ENCODE measurements around the gene LENEP.

The LENEP gene

DNA sequence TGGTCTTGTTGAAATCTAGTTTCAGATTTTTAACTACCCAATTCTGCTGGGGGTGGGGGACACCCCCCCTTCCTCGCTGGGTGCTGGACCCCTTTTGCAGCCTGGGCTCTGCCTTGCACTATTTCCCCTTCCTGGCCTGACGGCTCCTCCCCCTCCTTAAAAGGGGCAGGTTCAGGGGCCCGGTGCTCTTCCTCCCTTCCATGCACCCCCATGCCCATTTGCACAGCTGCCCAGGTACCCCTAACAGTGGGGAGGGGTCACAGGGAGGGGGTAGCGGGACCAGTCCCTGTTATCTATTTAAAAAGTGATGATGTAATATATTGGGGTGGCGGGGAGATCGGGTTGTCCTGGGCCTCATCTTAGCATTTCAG, 24.5 kb downstream of the LENEP start:
- Histone ChIP-seq H3K79me2 (ENCODE audit: insufficient read depth, low read length) (no peaks in the 10 kb centered on the region), H3K9ac (ENCODE audit: low read depth, low read length, poor library complexity, severe bottlenecking) (peak overlapping the region; percentile 60), H3K4me3 (ENCODE audit: low read length, poor library complexity, severe bottlenecking) (peak overlapping the region; percentile 59), H3K9me3 (ENCODE audit: insufficient read depth, low read depth, low read length) (no peaks in the 10 kb centered on the region), H3K9me2 (replicated peaks; ENCODE audit: low read depth, low read length) (no peaks in the 10 kb centered on the region), H3K27me3 (ENCODE audit: insufficient read depth, low read length, poor library complexity, severe bottlenecking) (no peaks in the 10 kb centered on the region), H3K4me2 (ENCODE audit: low read depth, low read length, poor library complexity, severe bottlenecking) (peak overlapping the region; percentile 85), H2AFZ (ENCODE audit: low read length) (peak overlapping the region; percentile 36; the same call in 1 of the 2 replicates), H3F3A (ENCODE audit: low read depth) (no peaks in the 10 kb centered on the region), H3K4me1 (ENCODE audit: insufficient read depth, low read length, poor library complexity, severe bottlenecking) (peaks cover 20% of the 10 kb centered on the region), H3K36me3 (ENCODE audit: insufficient read depth, low read length) (no peaks in the 10 kb centered on the region), H4K20me1 (ENCODE audit: insufficient read depth, low read length, poor library complexity, severe bottlenecking) (no peaks in the 10 kb centered on the region)
- TF ChIP-seq, protein P1, sequence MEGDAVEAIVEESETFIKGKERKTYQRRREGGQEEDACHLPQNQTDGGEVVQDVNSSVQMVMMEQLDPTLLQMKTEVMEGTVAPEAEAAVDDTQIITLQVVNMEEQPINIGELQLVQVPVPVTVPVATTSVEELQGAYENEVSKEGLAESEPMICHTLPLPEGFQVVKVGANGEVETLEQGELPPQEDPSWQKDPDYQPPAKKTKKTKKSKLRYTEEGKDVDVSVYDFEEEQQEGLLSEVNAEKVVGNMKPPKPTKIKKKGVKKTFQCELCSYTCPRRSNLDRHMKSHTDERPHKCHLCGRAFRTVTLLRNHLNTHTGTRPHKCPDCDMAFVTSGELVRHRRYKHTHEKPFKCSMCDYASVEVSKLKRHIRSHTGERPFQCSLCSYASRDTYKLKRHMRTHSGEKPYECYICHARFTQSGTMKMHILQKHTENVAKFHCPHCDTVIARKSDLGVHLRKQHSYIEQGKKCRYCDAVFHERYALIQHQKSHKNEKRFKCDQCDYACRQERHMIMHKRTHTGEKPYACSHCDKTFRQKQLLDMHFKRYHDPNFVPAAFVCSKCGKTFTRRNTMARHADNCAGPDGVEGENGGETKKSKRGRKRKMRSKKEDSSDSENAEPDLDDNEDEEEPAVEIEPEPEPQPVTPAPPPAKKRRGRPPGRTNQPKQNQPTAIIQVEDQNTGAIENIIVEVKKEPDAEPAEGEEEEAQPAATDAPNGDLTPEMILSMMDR (conservative IDR thresholded peaks at IDR 0.05; ENCODE audit: low read length): no peak
- TF ChIP-seq EZH2phosphoT487 (IDR thresholded peaks at IDR 0.05; ENCODE audit: borderline replicate concordance): no peak

DNA sequence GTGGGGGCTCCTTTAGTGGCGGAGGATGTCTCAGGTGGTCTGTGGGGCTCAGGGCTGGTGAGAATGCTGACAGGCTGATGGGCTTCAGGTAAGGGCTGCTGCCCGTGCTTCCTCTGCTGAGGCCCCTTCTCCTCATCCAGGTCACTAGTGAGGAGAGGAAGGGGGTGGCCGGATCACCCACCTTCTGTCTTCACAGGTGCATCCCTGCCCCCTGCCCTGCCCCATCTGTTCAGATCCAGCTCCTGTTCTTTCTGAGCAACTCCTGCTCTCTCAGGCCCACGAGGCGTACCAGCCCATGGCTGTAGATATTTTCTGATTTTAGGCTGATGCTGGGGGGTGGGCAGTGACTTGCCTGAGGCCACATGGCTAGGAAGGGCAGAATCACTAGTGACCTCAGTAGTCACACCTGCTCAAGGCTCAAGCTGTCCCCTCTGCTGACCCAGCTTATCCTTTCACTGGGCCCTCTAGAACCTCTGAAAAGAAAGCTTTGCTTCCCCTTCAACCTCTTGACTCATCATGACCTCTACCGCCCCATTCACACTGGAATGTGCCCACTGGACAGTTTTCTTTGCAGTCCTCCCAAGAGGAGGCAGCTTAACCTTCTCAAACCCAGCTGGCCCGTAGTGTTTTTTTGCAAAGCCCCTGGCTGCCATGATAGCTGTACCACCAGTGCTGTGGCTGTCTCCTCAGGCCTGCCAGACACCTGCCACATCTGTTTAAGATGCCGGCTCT, 25.4 kb downstream of the LENEP start:
- Histone ChIP-seq H3K9me3 (ENCODE audit: insufficient read depth, low read depth, low read length) (no peaks in the 10 kb centered on the region), H3F3A (ENCODE audit: low read depth) (no peaks in the 10 kb centered on the region), H3K9ac (ENCODE audit: low read depth, low read length, poor library complexity, severe bottlenecking) (no peak overlapping the region), H3K79me2 (ENCODE audit: insufficient read depth, low read length) (no peaks in the 10 kb centered on the region), H3K27me3 (ENCODE audit: insufficient read depth, low read length, poor library complexity, severe bottlenecking) (no peaks in the 10 kb centered on the region), H3K4me2 (ENCODE audit: low read depth, low read length, poor library complexity, severe bottlenecking) (no peak overlapping the region), H3K36me3 (ENCODE audit: insufficient read depth, low read length) (no peaks in the 10 kb centered on the region), H3K4me3 (ENCODE audit: low read length, poor library complexity, severe bottlenecking) (no peak overlapping the region), H4K20me1 (ENCODE audit: insufficient read depth, low read length, poor library complexity, severe bottlenecking) (no peaks in the 10 kb centered on the region), H2AFZ (ENCODE audit: low read length) (no peak overlapping the region), H3K4me1 (ENCODE audit: insufficient read depth, low read length, poor library complexity, severe bottlenecking) (peaks cover 13% of the 10 kb centered on the region), H3K9me2 (replicated peaks; ENCODE audit: low read depth, low read length) (no peaks in the 10 kb centered on the region)
- TF ChIP-seq, protein P1 (conservative IDR thresholded peaks at IDR 0.05; ENCODE audit: low read length): no peak
- no peak for TF ChIP-seq EZH2phosphoT487 (IDR thresholded peaks at IDR 0.05; ENCODE audit: borderline replicate concordance)

DNA sequence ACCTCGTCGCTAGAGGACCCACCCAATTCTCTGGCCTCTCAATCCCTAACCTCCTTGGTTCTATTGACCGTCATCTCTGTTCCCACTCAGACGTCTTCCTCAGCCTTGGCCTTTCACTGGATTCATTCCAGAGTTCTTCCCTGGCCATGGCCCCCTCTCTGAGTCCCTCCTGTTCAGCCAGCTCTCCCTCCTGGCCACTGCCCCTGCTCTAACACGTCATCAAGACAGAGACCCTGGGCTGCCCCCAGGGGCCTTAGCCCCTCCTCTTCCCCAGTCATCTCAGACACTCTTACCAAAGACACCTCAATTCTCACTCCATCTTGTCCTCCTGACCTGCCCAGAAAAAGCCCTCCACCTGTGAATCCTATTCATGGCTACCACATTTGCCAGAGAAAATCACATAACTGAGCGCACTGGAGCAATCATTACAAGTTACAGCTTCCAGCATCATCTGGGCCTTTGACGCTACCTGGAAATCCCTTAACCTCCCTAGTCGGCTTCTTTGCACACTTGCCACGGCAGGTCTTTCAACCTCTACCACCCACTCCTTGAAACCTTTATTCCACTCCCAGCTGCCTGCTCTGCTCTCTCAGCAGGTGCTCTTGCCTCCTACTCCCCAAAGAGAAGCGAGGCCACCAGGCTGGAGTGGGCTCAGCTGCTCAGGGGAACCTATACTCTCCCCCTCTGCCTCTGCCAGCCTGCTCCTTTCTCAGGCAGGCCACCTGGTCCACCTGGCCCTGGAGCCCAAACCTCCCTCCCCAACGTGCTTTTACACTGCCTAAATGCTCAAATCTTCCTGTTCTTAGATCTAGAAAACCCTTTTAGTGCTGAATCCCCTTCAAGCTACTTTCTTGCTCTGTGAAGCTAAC, 26.2 kb downstream of the LENEP start:
- H3K36me3 ChIP-seq (ENCODE audit: insufficient read depth, low read length): no peaks in the 10 kb centered on the region
- no peaks in the 10 kb centered on the region for H4K20me1 ChIP-seq (ENCODE audit: insufficient read depth, low read length, poor library complexity, severe bottlenecking)
- no peak overlapping the region for H3K9ac ChIP-seq (ENCODE audit: low read depth, low read length, poor library complexity, severe bottlenecking)
- no peaks in the 10 kb centered on the region for H3F3A ChIP-seq (ENCODE audit: low read depth)
- no peak overlapping the region for H3K4me3 ChIP-seq (ENCODE audit: low read length, poor library complexity, severe bottlenecking)
- no peak for TF ChIP-seq EZH2phosphoT487 (IDR thresholded peaks at IDR 0.05; ENCODE audit: borderline replicate concordance)
- TF ChIP-seq, protein P1 (conservative IDR thresholded peaks at IDR 0.05; ENCODE audit: low read length): no peak
- no peak overlapping the region for H2AFZ ChIP-seq (ENCODE audit: low read length)
- H3K9me2 ChIP-seq (replicated peaks; ENCODE audit: low read depth, low read length): no peaks in the 10 kb centered on the region
- no peak overlapping the region for H3K4me2 ChIP-seq (ENCODE audit: low read depth, low read length, poor library complexity, severe bottlenecking)
- H3K79me2 ChIP-seq (ENCODE audit: insufficient read depth, low read length): no peaks in the 10 kb centered on the region
- H3K27me3 ChIP-seq (ENCODE audit: insufficient read depth, low read length, poor library complexity, severe bottlenecking): no peaks in the 10 kb centered on the region
- peaks cover 6% of the 10 kb centered on the region for H3K4me1 ChIP-seq (ENCODE audit: insufficient read depth, low read length, poor library complexity, severe bottlenecking)
- H3K9me3 ChIP-seq (ENCODE audit: insufficient read depth, low read depth, low read length): no peaks in the 10 kb centered on the region
